Upper lobe of left lung (tissue), 6 donors: ENCODE data around the gene SMAD1. TPM values are rescaled to one million over a fixed set of nuclear protein-coding genes. Genes with fewer than 3 reads are reported as not detected.

Experiments
- ATAC-seq, 2 donors: fragments of 200-7000 bp; cut with Tn5 transposase; one replicate each; pipeline ENCODE4 v1.9.1; 2022; ENCODE audit warnings: mild to moderate bottlenecking in 2 of 2, moderate library complexity in 2 of 2; ENCODE audit not compliant: low FRiP score in 2 of 2
- DNase-seq, 2 donors: peaks; one replicate each; pipeline ENCODE4 v3.0.0-alpha.2; 2019 to 2020
- H3K27ac ChIP-seq, 4 donors: fragments of 200-600 bp; sonication (generic); one replicate each; pipeline ENCODE4 v1.5.1; 2016 to 2019
- H3K27me3 ChIP-seq, 4 donors: fragments of 200-600 bp; sonication (generic); one replicate each; pipeline ENCODE4 v1.5.1; 2017 to 2019
- H3K36me3 ChIP-seq, 4 donors: fragments of 200-600 bp; sonication (generic); one replicate each; pipeline ENCODE4 v1.5.1; 2016 to 2019
- H3K4me1 ChIP-seq, 4 donors: fragments of 200-600 bp; sonication (generic); one replicate each; pipeline ENCODE4 v1.5.1; 2018 to 2019
- H3K4me3 ChIP-seq, 4 donors: fragments of 200-600 bp; sonication (generic); one replicate each; pipeline ENCODE4 v1.5.1; 2017 to 2019; ENCODE audit warnings: mild to moderate bottlenecking in 2 of 4, moderate library complexity in 1 of 4
- H3K9me3 ChIP-seq, 4 donors: fragments of 200-600 bp; sonication (generic); one replicate each; pipeline ENCODE4 v1.5.1; 2018 to 2019
- EP300 ChIP-seq, 4 donors: sonication (generic); formaldehyde crosslinking; IDR thresholded peaks; one replicate each; pipeline ENCODE4 v1.5.1; 2017; ENCODE audit warnings: antibody characterized with exemption in 4 of 4, control low read depth in 2 of 4
- POLR2A ChIP-seq, 4 donors: fragments of 450-650 bp; IDR thresholded peaks; one replicate each; pipeline ENCODE4 v1.5.1; 2016 to 2017; ENCODE audit warnings: antibody characterized with exemption in 4 of 4, mild to moderate bottlenecking in 2 of 4
- POLR2AphosphoS5 ChIP-seq, 2 donors: sonication (generic); formaldehyde crosslinking; IDR thresholded peaks; one replicate each; pipeline ENCODE4 v1.5.1; 2017; ENCODE audit warnings: antibody characterized with exemption in 2 of 2
- WGBS, 2 donors: methylation state at CpG; one replicate each; pipeline ENCODE4 v1.1.5; 2017 to 2018; 5-methylcytosine and 5-hydroxymethylcytosine counted together
- total RNA-seq, 6 donors: library from RNA; depleted of rRNA in 4 of 6; stranded (reverse); fragments of >200 nt in 4 of 6; gene quantifications; one replicate each; pipeline versions ENCODE4 v1.1.0 to v1.2.1, GENCODE V29; 2016 to 2021
- TF ChIP-seq, protein P1 (sequence below), 6 experiments: fragments of 450-650 bp in 4 of 6; fragments of 200-600 bp in 2 of 6; sonication (generic) in 2 of 6; IDR thresholded peaks; one replicate each; pipeline ENCODE4 v1.5.1; 2016 to 2019; ENCODE audit warnings: antibody characterized with exemption in 6 of 6
- donor health status: DM: no; HTN: no; CAD: no; lungs with moderate emphysema.
- donor health status: DM: no; HTN: yes; CAD: no; lungs with severe emphysema.

The SMAD1 gene
- total RNA-seq, 6 donors from 2014 or later = 7.2 to 39.8 (median 21.9) TPM

DNA sequence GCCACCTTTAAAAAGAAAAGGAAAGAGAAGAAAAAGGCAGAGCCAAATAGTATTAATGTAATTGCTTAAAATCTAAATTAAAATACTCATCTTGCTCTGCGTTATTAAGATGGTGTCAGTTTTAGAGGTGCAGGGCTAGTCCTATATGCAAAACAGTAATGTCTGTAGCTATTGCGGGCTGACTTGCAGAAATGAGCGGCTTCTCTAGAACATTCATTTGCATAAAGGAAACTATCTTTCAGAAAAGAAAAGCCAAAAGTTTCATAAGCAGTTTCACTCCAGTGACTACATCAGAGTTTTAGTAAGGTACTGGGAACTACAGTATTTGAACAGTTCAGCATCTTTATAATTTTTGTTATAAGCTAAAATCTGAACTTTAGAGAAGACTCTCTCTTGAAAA is 6.0 kb downstream of the SMAD1 start:
- Histone ChIP-seq H3K9me3 (no peaks in the 10 kb centered on the region), H3K36me3 (no peaks in the 10 kb centered on the region), H3K27ac (no peak overlapping the region), H3K27me3 (no peaks in the 10 kb centered on the region), H3K4me3 (no peak overlapping the region), H3K4me1 (peaks cover 4 to 20% (median 10%) of the 10 kb centered on the region in 4 donors)
- no peak for DNase-seq
- 60 to 62% methylated on average over 3 of the region's 3 CpGs for WGBS, 2 donors
- TF ChIP-seq POLR2A (IDR thresholded peaks at IDR 0.05) = no peak
- TF ChIP-seq, protein P1, sequence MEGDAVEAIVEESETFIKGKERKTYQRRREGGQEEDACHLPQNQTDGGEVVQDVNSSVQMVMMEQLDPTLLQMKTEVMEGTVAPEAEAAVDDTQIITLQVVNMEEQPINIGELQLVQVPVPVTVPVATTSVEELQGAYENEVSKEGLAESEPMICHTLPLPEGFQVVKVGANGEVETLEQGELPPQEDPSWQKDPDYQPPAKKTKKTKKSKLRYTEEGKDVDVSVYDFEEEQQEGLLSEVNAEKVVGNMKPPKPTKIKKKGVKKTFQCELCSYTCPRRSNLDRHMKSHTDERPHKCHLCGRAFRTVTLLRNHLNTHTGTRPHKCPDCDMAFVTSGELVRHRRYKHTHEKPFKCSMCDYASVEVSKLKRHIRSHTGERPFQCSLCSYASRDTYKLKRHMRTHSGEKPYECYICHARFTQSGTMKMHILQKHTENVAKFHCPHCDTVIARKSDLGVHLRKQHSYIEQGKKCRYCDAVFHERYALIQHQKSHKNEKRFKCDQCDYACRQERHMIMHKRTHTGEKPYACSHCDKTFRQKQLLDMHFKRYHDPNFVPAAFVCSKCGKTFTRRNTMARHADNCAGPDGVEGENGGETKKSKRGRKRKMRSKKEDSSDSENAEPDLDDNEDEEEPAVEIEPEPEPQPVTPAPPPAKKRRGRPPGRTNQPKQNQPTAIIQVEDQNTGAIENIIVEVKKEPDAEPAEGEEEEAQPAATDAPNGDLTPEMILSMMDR (IDR thresholded peaks at IDR 0.05) = no peak
- TF ChIP-seq POLR2AphosphoS5 (IDR thresholded peaks at IDR 0.05) = no peak
- no peak for TF ChIP-seq EP300 (IDR thresholded peaks at IDR 0.05)
- no peak for ATAC-seq

DNA sequence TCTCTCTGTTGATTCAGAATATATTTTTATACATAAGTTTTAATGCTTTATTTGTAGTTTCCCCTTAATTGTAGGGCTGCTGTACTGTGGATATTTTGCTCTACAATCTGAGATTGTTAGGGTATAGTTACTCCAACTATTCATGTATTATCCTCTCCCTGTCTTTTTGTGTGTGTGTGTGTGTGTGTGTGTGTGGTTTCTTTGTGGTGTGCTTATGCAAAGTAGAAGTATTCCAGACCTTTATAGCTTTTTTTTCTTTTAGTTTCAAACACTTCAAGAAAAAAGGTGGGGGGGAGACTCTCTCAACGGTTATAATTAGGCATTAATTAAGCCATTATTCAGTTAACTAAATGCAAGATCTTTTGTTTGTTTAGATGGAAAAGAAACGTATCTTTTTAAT is 6.7 kb downstream of the SMAD1 start:
- H3K4me3 ChIP-seq = no peak overlapping the region
- peaks cover 3 to 21% (median 12%) of the 10 kb centered on the region in 4 donors for H3K4me1 ChIP-seq
- ATAC-seq = no peak
- DNase-seq = no peak
- H3K27me3 ChIP-seq = no peaks in the 10 kb centered on the region
- H3K27ac ChIP-seq = no peak overlapping the region
- H3K36me3 ChIP-seq = no peaks in the 10 kb centered on the region
- H3K9me3 ChIP-seq = no peaks in the 10 kb centered on the region
- no peak for TF ChIP-seq POLR2AphosphoS5 (IDR thresholded peaks at IDR 0.05)
- no peak for TF ChIP-seq POLR2A (IDR thresholded peaks at IDR 0.05)
- TF ChIP-seq, protein P1 (IDR thresholded peaks at IDR 0.05) = no peak
- TF ChIP-seq EP300 (IDR thresholded peaks at IDR 0.05) = no peak
- WGBS, 2 donors = 74 to 76% methylated on average over 2 of the region's 2 CpGs

DNA sequence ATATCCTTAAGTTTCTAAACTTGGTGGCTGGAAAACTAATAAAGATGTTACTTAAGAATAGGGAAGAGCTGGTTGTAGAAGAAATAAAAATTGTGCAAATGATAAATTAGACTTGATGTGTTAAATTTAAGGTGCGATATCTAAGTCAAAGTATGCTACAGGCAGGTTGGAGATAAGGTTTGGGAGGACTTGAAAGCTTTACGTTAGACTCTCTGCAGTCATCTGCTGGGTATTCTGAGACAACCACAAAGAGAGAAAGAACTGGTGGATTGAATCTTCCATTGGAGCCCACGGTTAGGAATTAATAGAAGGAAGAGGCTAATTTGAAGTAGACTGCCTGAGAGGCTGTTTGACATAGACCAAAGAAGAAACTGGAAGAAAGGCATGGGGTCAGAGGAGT is 7.9 kb downstream of the SMAD1 start:
- 90 to 91% methylated on average over 3 of the region's 3 CpGs for WGBS, 2 donors
- Histone ChIP-seq H3K4me1 (peaks cover 0 to 20% (median 12%) of the 10 kb centered on the region in 4 donors), H3K27me3 (no peaks in the 10 kb centered on the region), H3K9me3 (no peaks in the 10 kb centered on the region), H3K4me3 (no peak overlapping the region), H3K36me3 (no peaks in the 10 kb centered on the region), H3K27ac (no peak overlapping the region)
- no peak for DNase-seq
- no peak for ATAC-seq
- TF ChIP-seq, protein P1 (IDR thresholded peaks at IDR 0.05) = no peak
- TF ChIP-seq POLR2AphosphoS5 (IDR thresholded peaks at IDR 0.05) (no peak), EP300 (IDR thresholded peaks at IDR 0.05) (no peak), POLR2A (IDR thresholded peaks at IDR 0.05) (no peak)

DNA sequence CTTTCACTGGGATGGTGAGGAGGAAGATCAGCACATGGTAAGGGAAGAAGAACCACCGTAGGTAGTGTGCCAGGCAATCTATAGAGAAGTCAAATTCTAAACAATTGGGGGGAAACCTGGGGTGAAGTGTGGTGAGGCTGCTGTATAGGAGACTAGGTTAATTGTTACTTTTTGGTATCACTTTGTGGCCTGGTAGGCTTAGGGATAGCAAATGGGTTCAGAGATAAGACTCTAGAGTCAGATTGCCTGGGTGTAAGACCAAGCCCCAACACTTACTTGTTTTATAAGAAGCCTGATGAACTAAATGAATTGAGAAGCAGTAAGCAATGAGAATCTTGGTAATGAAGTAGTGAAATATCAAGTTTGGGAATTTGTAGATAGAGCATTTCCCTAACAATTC is 8.7 kb downstream of the SMAD1 start:
- TF ChIP-seq, protein P1 (IDR thresholded peaks at IDR 0.05) = no peak
- no peak for TF ChIP-seq POLR2A (IDR thresholded peaks at IDR 0.05)
- no peak overlapping the region for H3K4me3 ChIP-seq
- DNase-seq = no peak
- H3K4me1 ChIP-seq = peaks cover 0 to 20% (median 12%) of the 10 kb centered on the region in 4 donors
- 83 to 96% methylated on average over 1 of the region's 1 CpG for WGBS, 2 donors
- no peaks in the 10 kb centered on the region for H3K36me3 ChIP-seq
- H3K27ac ChIP-seq = no peak overlapping the region
- ATAC-seq = no peak
- H3K27me3 ChIP-seq = no peaks in the 10 kb centered on the region
- H3K9me3 ChIP-seq = no peaks in the 10 kb centered on the region

DNA sequence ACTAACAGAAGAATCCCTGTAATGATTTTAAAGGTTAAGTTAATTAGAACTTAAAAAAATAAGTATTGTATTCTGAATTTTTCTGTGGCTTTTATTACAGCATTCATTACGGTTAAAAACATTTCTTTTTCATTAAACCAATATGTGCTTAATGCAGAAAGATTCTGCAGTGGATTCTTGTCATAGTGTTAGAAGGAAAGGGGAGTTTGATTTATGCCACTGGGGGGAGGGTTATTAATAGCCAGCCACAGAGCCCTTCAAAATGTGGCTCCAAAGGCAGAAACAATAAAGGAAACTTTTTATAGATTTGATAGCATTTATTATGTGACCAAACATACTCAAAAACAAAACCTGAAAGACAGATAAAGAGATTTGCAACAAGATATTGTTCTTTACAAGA is 9.1 kb downstream of the SMAD1 start:
- no peak for ATAC-seq

More for the DNA sequence above, 9.1 kb downstream of the SMAD1 start:
- no peaks in the 10 kb centered on the region for H3K9me3 ChIP-seq
- H3K27ac ChIP-seq = no peak overlapping the region
- H3K4me3 ChIP-seq = no peak overlapping the region
- no peaks in the 10 kb centered on the region for H3K36me3 ChIP-seq
- no peaks in the 10 kb centered on the region for H3K27me3 ChIP-seq
- H3K4me1 ChIP-seq = peaks cover 0 to 20% (median 12%) of the 10 kb centered on the region in 4 donors
- no peak for DNase-seq
- 83 to 84% methylated on average over 1 of the region's 1 CpG for WGBS, 2 donors
- TF ChIP-seq POLR2AphosphoS5 (IDR thresholded peaks at IDR 0.05) = no peak
- no peak for TF ChIP-seq EP300 (IDR thresholded peaks at IDR 0.05)
- TF ChIP-seq POLR2A (IDR thresholded peaks at IDR 0.05) = no peak
- TF ChIP-seq, protein P1 (IDR thresholded peaks at IDR 0.05) = no peak
